ENCODE data around the gene RPN1.
"Not testable (repeated sequence)": the region's sequence is repeated elsewhere in the genome, so short reads cannot be mapped to it uniquely, and the experiment has no call there.

Gene RPN1

DNA sequence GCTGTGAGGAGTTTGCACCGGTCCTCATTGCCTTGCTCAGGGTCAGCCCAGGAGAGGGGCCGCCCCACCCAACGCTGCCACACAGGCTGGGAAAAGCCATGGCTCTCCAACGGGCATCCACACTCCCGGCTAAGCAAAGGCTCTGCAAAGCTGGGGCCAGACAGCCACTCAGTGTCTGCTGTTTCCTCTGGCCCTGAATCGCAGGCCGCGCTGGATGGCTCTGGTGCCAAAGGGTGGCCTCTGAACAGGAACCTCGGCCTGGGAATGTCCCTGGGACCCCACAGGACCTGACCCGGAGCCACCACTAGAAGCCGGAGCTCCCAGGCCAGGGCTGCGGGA lies 42.9 kb downstream of the RPN1 start:
- no peak for DNase-seq

DNA sequence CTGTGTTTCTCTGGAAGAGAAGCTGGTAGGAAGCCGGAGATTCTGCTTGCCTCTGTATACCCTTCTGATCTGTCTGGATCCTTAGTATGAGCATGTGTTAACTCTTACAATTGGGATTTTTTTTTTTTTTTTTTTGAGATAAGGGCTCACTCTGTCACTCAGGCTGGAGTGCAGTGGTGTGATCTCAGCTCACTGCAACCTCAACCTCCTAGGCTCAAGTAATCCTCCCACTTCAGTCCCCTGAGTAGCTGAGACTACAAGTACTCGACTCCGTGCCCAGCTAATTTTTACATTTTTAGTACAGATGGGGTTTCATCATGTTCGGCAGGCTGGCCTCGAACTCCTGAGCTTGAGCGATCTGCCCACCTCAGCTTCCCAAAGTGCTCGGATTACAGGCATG lies 44.5 kb downstream of the RPN1 start:
- no peak for DNase-seq

DNA sequence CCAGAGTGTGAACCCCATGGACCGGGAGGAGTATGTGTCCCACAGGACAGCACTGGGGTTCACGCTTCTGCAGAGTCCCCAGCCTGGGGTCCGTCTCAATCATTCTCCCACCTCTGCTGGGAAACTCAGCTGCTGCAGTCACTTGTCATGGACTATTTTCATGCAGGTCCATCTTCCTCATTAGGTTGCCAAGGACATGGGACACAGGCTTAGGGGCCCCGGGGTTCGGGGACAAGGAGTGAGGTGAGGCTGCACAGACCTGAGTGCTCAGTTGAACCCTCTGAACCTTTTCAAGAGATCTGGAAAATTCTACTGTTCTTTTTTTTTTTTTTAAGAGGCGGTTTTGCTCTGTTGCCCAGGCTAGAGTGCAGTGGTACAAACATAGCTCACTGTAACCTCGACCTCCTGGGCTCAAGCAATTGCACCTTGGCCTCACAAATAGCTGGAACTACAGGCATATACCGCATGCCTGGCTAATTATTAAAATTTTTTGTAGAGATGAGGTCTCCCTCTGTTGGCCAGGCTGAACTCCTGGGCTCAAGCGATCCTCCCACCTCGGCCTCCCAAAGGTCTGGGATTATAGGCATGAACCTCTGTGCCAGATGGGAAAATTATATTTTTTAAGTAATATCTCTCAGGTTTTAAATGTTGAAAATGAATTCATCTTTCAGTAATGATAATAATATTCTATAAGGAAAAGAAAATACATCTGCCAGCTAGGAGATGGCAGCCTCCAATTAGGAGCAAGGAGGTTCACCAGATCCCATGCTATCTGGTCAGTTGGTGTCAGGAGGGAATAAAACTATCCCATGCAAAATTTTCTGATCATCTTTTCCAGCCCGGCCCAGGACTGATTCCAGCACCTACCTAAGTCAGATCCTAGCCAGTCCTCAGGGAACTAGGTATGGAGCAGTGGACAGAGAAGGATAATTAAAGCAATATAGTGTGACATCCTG lies 45.2 kb downstream of the RPN1 start:
- DNase-seq = no peak

DNA sequence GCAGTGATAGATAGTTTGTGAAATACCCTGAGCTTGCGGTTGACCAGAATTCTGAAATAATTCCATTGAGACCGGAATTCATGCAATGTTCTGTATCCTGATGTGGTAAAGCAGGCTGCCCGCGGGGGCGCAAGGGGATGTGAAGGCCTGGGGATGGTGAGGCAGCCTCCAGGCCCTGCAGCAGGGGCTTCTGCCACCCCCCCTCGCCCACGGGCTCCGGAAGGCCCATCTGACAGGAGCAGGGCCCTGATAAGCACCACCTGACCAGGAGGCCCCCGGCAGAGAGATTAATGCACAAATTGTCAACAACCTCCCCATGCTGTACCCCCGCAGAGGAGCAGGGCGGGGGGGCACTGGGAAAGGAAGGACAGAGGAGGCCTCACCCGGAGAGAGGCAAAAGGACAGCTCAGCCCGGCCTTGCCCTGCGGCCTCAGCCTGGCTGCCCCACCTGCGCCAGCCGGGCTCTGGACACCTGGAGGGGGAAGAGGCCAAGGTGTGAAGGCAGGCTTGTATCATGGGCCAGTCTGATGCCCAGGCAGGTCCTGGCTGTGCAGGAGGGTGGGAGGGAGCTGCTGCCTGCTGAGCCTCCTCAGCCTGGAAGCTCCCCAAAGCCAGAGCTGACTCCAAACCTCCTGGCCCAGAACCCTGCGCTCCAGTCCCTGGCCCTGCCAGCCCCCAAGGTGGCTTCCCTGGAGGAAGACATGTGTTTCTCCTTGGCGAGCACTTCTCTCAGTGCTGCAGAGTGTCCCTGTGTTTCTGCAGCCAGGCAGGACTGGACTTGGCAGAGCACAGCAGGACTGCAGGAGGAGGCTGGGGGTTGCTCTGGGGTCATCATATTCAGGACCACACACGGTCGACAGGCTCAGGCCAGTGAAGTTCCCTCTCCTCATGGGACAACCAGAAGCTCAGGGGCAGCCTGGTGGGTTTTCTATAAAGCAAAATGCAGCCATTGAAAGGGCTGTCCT lies 46.5 kb downstream of the RPN1 start:
- no peak for DNase-seq

DNA sequence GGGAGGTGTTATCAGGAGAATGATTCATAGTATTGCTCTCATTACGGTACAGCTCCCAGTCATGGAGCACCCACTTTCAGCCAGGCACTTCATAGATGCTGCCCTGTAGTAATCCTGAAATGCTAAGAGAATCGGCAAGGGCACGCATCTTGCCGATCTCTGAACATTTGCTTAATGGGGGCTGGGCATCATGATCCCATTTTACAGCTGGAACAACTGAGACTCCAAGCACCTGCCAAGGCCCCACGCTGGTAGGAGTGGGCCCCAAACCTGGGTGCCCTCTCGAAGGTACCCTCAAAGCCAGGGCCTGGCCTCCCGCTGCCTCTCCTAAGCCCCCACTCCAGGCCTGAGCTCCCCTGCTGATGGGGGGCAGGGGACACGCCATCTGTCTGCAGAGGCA lies 47.3 kb downstream of the RPN1 start:
- DNase-seq = no peak

DNA sequence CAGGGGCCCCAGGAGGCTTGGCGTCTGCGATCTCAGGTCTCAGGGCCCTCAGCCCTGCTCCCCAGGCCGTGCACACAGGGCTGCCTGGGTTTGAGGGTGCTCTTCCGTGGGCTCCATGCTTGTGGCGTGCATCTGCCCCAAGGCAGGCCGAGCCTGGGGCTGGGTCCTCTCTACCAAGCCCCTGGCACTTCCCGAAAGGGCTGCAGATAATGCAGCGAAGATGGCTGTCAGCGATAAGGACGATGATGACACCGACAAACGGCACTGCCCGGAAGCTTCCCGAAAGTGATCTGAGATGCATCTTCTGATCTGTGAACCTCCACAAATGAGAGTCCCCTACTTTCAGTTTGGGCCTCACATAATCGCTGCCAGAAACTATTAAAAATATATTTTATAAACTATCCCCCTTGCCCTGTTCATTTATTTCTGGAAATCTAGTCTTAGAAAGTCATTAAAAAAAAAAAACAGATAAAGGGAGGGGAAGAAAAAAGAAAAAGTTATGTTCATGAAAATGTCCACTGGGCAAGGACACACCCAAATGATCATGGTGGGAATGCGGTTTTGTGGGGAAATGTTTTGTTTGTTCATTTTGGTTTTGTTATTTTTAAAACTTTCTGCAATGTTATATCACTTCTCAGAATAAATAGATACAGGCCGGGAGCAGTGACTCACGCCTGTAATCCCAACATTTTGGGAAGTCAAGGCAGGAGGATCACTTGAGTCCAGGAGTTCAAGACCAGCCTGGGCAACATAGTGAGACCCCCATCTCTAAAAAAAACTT lies 51.5 kb downstream of the RPN1 start:
- no peak for DNase-seq

DNA sequence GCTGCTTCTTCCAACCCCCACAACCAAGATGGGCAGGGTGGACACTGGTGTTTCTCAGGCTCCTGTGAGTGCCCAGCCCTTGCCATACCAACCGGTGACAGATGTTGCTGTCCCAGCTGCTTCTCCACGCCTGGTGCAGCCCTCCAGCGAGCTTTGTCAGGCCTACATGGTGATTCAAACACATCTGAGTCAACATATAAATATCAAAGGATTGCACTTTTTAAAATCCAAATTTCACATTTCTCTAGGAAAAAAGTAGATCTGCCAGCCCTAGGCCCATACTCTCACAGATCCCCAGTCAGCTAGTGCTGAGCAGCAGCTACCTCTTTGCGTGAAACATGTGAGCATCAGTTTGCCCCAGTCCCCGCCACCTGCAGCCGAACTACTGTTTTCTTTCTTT lies 52.7 kb downstream of the RPN1 start:
- no peak for DNase-seq

DNA sequence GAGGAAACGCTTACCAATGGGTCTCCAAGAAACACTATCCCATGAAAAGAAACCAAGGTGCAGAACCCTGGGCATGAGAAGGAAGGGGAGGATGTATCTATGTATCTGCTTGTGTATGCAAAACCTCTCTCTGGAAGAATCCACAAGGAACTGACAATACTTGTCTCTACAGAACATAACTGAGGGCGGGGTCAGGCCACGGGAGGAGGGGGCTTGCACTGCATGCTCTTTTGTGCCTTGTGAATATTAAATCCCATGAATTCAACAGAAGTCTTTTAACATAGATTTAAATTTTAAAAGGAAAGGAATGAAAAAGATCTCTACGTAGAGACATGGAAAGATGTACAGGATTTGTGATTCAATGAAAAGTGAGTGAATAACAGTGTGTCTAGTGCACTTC lies 57.8 kb downstream of the RPN1 start:
- DNase-seq = no peak

DNA sequence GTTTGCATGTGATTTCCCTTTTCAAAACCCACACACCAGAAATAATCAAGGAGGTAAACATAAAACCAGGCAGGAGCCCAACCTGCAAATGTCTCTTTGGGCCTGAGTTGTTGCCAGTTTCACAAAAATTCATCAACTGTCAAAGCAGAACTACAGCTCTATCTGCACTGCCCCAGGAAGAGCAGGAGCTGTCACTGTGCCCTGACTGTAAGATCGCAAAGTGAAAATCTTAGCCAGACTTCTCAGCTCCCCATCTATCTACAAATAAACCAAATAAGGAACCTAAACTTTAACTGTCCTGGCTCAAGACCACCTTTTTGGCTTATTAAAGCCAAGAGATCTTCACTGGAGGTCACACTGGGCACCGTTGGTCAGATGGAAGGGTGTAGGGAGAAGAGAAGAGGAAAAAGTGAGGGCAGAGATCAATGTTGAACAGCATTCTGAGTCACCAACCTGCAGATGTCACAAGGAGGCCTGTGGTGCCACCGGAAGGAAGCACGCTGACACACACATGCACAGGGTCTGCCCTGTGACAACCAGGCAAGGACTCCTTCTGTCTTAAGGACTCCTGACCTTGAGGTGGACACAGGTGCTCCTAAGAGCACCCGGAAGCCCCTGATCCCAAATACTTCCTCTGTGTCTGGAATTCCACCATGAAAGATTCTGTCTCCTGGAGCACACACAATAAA lies 58.7 kb downstream of the RPN1 start:
- no peak for DNase-seq

DNA sequence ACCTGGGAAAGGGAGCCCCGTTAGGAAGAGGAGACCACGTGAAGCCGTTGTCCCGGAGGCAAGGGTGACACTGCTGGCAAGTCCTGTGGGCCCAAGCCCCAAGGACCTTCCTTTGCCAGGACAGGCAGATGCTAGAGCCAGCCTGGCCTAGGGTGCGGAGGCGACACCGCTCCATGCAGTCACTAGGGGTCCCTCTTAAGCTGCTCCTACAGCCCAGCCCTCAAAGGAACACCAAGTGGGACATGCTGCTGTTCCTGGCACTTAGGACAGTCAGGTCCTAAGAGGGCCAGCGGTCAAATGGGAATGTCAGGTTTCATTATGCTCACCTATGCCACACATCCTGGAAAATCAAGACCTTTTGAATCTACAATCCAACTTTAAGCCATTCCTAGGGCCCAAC lies 59.7 kb downstream of the RPN1 start:
- no peak for DNase-seq

DNA sequence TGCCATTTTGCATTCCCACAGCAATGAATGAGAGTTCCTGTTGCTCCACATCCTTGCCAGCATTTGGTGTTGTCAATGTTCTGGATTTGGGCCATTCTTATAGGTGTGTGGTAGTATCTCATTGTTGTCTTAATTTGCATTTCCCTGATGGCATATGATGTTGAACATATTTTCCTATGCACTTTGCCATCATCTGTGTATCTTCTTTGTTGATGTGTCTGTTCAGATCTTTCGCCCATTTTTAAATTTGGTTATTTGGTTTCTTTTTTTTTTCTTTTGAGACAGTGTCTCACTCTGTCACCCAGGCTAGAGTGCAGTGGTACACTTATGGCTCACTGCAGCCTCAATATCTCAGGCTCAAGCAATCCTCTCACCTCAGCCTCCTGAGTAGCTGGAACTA lies 60.6 kb downstream of the RPN1 start:
- not testable (repeated sequence) for DNase-seq

DNA sequence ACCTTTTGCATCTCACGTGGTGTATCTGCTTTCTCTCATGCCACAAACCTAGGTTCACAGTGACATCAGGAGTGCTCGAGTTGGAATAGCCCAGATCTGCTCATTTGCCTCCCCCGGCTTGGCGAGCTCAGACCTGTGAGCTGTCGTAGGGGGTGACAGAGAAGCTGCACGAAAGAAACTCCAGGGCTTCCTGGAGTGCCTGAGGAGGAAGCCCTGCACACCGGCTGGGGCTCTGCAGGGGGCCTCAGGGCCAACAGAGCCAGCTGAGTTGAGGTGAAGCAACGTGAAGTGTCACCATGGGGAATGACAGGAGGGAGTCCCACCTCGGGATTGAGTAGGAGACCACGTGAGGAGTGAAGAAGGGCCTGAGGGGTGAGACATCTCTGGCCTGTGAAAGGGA lies 62.5 kb downstream of the RPN1 start:
- DNase-seq = no peak

DNA sequence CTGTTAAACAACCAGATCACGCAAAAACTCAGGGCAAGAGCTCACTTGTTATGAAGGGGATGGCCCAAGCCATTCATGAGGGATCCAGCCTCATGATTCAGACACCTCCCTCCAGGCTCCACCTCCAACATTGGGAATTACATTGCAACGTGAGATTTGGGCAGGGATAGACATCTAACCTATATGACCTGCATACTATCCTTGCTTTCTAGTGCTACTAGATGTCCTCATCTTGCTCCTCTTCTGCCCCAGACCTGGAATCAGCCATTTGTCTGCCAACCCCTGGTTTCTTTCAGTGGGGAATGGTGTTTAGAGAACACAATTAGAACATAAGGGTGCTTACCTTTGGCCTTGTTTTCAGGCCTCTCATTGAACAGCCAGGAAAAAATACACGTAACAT lies 63.2 kb downstream of the RPN1 start:
- no peak for DNase-seq

DNA sequence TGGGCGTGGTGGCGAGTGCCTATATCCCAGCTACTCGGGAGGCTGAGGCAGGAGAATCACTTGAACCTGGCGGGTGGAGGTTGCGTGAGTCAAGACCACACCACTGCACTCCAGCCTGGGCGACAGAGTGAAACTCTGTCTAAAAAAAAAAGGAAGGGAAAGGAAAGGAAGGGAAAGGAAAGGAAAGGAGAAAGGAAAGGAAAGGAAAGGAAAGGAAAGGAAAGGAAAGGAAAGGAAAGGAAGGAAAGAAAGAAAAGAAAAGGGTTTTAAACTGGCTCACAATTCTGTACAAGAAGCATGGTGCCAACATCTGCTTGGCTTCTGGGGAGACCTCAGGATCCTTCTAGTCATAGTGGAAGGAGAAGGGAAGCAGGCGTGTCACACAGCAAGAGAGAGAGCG lies 63.7 kb downstream of the RPN1 start:
- DNase-seq = not testable (repeated sequence)

DNA sequence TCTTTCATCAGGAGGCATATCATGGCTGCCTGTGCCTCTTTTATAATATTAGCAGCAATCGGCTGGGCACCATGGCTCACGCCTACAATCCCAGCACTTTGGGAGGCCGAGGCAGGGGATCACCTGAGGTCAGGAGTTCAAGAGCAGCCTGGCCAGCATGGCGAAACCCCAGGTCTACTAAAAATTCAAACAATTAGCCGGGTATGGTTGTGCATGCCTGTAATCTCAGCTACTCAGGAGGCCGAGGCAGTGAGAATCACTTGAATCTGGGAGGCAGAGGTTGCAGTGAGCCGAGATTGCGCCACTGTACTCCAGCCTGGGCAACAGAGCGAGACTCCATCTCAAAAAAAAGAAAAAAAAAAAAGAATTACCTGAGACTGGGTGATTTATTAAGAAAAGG lies 64.2 kb downstream of the RPN1 start:
- not testable (repeated sequence) for DNase-seq

DNA sequence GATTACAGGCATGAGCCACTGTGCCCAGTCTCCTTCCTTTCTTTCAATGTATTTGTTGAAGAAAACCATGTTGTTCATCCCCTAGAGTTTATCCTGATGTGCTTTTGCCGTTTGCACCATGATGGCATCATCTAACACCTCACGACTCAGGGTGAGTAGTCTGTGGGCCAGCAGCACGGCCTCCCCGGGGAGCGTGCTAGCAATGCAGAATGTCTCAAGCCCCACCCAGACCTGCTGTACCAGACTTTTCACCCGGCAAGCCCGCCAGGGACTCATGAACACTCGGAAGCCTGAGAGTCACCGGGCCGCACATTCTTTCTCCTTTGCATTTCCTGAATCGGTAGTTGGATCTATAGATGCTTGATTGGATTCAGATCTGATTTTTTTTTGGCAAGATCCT lies 64.6 kb downstream of the RPN1 start:
- DNase-seq = no peak

DNA sequence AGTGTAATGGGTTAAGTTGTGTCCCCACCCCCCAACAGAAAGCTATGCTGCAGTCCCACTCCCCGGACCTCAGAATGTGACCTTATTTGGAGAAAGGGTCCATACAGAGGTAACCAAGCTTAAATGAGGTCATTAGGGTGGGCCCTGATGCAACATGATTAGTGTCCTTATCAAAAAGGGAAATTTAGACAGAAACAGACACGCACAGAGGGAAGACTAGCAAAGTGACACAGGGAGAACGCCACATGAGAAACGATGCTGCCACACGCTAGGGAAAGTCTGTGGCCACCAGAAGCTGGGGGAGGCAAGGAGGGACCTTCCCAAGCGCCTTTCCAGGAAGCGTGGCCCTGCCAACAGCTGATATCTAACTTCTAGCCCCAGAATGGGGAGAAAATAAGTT lies 65.4 kb downstream of the RPN1 start:
- no peak for DNase-seq

DNA sequence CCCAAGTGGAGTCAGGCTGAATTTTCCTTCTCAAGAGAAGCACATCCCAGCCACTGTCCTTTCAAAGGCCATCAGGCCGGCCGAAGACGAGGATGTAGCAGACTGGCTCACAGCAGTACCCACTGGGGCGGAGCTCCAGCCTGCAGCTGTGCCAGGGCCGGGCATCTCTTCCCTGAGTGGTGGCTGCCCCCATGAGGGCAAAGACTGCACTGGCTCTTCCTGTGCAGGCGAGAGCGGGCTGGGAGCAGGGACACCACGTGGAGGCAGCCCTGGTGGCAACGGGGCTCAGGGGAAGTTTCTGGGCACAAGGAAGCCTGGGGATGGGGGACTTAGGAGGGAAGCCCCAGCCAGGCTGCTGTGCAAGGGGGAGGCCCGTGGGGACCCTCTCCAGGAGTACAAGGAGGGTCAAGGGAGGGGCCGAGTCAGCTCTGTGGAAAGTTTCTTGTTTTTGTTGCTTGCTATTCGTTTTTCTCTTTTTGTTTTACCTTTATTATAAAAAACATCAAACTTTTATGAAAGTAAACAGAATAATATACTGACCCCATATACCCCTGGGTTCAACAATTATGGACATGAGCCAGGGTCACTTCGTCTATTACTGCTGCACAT lies 66.1 kb downstream of the RPN1 start:
- peak; percentile 61 for DNase-seq

DNA sequence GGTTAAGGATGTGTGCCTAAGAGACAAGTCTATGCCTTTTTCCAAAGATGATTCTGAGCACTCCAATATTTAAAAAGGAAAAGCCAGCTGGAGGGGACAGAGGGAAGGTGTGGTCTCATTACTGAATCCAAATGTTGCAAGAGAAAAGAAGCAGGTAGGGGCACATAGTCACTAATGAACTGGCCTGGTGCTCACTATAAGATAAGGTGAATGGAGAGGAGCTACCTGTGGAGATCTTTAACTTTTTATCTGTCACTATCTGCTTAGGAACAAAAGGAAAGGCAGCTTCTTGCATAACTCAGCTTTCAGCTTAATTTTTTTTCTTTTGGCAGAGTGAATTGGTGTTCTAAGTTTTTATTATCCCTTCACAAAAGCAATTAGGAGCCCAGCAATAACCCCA lies 69.1 kb downstream of the RPN1 start:
- no peak for DNase-seq

DNA sequence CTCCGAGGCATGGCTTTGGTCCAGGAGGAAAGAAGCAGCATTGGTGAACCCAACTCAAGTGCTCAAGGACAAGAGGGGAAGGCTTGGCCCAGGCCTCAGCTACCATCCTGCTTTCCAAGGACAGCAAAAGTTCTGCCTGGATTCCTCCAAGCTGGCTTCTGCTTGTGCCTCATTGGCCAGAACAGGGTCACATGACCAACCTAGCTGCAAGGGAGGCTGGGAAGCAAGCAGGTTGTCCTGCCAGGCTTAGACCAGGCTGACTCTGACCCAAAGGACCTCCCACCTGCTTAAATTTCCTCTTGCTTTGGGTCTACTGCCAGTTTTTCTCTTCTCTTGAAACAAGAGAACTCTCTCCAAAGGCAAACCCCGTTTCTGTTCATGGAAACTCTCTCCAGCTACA lies 70.7 kb downstream of the RPN1 start:
- no peak for DNase-seq

DNA sequence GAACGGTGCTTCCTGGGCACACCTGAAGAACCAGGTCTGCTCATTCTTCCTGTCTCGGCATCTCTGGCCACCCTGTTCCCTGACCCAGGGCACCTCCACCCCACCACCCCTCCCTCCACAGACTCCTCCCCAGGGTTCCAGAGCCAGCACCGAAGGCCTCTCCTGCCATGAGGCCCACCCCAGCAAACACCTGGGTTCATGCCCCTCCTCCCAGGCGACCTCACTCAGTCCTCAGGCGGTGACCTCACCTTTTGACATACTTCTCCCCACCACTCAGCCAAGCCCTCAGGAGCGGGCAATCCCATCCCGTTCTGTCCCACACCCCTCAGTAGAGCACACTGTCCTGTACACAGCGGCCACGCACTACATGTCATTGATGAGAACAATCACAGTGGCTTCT lies 72.3 kb downstream of the RPN1 start:
- no peak for DNase-seq

DNA sequence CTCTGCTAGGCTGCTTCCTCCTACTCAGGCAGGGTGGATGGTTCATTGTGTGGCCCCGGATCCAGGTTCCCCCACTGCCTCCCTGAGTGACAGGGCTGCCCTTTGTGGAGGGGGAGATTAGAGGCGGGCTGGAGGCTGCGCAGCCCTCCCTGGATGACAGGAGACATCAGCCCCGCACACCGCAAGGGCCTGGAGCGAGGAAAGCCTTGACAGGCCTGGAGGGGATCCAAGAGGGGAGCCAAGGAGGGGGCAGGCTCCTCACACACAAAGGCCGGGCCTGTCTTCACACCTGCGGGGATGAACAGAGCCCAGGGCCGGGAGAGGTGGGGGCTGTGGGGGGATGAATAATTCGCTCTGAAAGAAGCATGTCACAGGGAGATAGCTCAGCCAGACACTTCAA lies 72.9 kb downstream of the RPN1 start:
- DNase-seq = no peak

Measured in DMS153 (cell line).